GM12878 (cell line): ENCODE results near the gene PCDHGC4. TPM values are rescaled to one million over a fixed set of nuclear protein-coding genes. Genes with fewer than 3 reads are reported as not detected.

ENCODE experiments used
- ATF7 ChIP-seq: fragments of 450-650 bp; IDR thresholded peaks from 2 replicates; pipeline ENCODE4 v1.6.1; 2016; ENCODE audit warnings: low read depth, mild to moderate bottlenecking
- BACH1 ChIP-seq: fragments of 450-650 bp; IDR thresholded peaks from 2 replicates; pipeline ENCODE4 v1.6.1; 2017; ENCODE audit warnings: mild to moderate bottlenecking, borderline replicate concordance
- BHLHE40 ChIP-seq, 2 experiments: fragments of 450-650 bp in 1 of 2; IDR thresholded peaks; 2 replicates each; pipeline ENCODE4 v1.6.1; 2011 to 2017; ENCODE audit warnings: low read depth in 2 of 2, borderline replicate concordance in 1 of 2, improper control_type of control experiment in 1 of 2, low read length in 1 of 2, mild to moderate bottlenecking in 1 of 2
- CHD1 ChIP-seq: IDR thresholded peaks from 2 replicates; pipeline ENCODE4 v1.6.1; 2012; ENCODE audit warnings: low read depth, low read length, improper control_type of control experiment
- CREM ChIP-seq: IDR thresholded peaks from 2 replicates; pipeline ENCODE4 v1.6.1; 2014; ENCODE audit warnings: antibody characterized with exemption, low read depth
- CTCF ChIP-seq, 3 experiments: IDR thresholded peaks in 2 of 3; conservative IDR thresholded peaks in 1 of 3; 2 replicates each; pipeline ENCODE4 v1.5.1; 2011; ENCODE audit warnings: low read depth in 3 of 3, low read length in 3 of 3, mild to moderate bottlenecking in 3 of 3, control low read depth in 2 of 3, moderate library complexity in 2 of 3, inconsistent platforms in 1 of 3, mixed read lengths in 1 of 3; ENCODE audit not compliant: control insufficient read depth in 2 of 3, insufficient read depth in 1 of 3; ENCODE audit errors: extremely low read depth in 1 of 3
- ESRRA ChIP-seq: IDR thresholded peaks from 2 replicates; pipeline ENCODE4 v1.6.1; 2012; ENCODE audit warnings: mild to moderate bottlenecking, low read length, improper control_type of control experiment
- FOXM1 ChIP-seq: IDR thresholded peaks from 2 replicates; pipeline ENCODE4 v1.6.1; 2012; ENCODE audit warnings: low read depth, mild to moderate bottlenecking, inconsistent platforms, low read length, moderate library complexity
- HDAC6 ChIP-seq: fragments of 200-600 bp; sonication (generic); IDR thresholded peaks from one replicate; pipeline ENCODE4 v1.8.0; 2017; ENCODE audit warnings: antibody characterized with exemption; ENCODE audit not compliant: unreplicated experiment
- HDGF ChIP-seq: fragments of 450-650 bp; IDR thresholded peaks from 2 replicates; pipeline ENCODE4 v1.6.1; 2016; ENCODE audit warnings: antibody characterized with exemption
- LARP7 ChIP-seq: fragments of 450-650 bp; IDR thresholded peaks from 2 replicates; pipeline ENCODE4 v1.6.1; 2017; ENCODE audit warnings: mild to moderate bottlenecking
- MEF2B ChIP-seq: fragments of 450-650 bp; IDR thresholded peaks from 2 replicates; pipeline ENCODE4 v1.6.1; 2018; ENCODE audit warnings: mild to moderate bottlenecking, moderate library complexity; ENCODE audit not compliant: partially characterized antibody, poor library complexity, severe bottlenecking
- MLLT1 ChIP-seq: fragments of 450-650 bp; IDR thresholded peaks from 2 replicates; pipeline ENCODE4 v1.6.1; 2016; ENCODE audit warnings: mild to moderate bottlenecking
- NBN ChIP-seq: fragments of 450-650 bp; IDR thresholded peaks from 2 replicates; pipeline ENCODE4 v1.6.1; 2016
- NR2C2 ChIP-seq: IDR thresholded peaks from 2 replicates; pipeline ENCODE4 v1.6.1; 2011; ENCODE audit warnings: borderline replicate concordance, low read depth; ENCODE audit not compliant: control insufficient read depth, insufficient read length
- PAX8 ChIP-seq: fragments of 450-650 bp; IDR thresholded peaks from 2 replicates; pipeline ENCODE4 v1.6.1; 2017; ENCODE audit warnings: mild to moderate bottlenecking, moderate library complexity
- PBX3 ChIP-seq: IDR thresholded peaks from 2 replicates; pipeline ENCODE4 v1.6.1; 2011; ENCODE audit warnings: mild to moderate bottlenecking, low read depth, low read length, moderate library complexity; ENCODE audit not compliant: insufficient replicate concordance
- RAD51 ChIP-seq: fragments of 450-650 bp; IDR thresholded peaks from 2 replicates; pipeline ENCODE4 v1.6.1; 2016; ENCODE audit warnings: moderate library complexity, mild to moderate bottlenecking, inconsistent platforms
- RB1 ChIP-seq: fragments of 450-650 bp; formaldehyde crosslinking; IDR thresholded peaks from 2 replicates; pipeline ENCODE4 v1.6.1; 2017; ENCODE audit warnings: mild to moderate bottlenecking, borderline replicate concordance
- RBBP5 ChIP-seq: fragments of 200-600 bp; sonication (generic); conservative IDR thresholded peaks from 2 replicates; pipeline ENCODE4 v1.6.1; 2016
- RCOR1 ChIP-seq: conservative IDR thresholded peaks from 2 replicates; pipeline ENCODE4 v1.6.1; 2012; ENCODE audit warnings: low read depth, low read length, improper control_type of control experiment
- SMAD1 ChIP-seq: fragments of 450-650 bp; IDR thresholded peaks from 2 replicates; pipeline ENCODE4 v1.6.1; 2018; ENCODE audit warnings: mild to moderate bottlenecking, low read depth; ENCODE audit not compliant: partially characterized antibody
- SMC3 ChIP-seq: IDR thresholded peaks from 2 replicates; pipeline ENCODE4 v1.6.1; 2011; ENCODE audit warnings: low read length, improper control_type of control experiment, borderline replicate concordance
- TARDBP ChIP-seq: IDR thresholded peaks from 2 replicates; pipeline ENCODE4 v1.6.1; 2016; ENCODE audit warnings: borderline replicate concordance
- TCF12 ChIP-seq: IDR thresholded peaks from 2 replicates; pipeline ENCODE4 v1.6.1; 2011; ENCODE audit warnings: low read depth, mild to moderate bottlenecking, low read length
- YY1 ChIP-seq: IDR thresholded peaks from 2 replicates; pipeline ENCODE4 v1.6.1; 2011; ENCODE audit warnings: low read depth, mild to moderate bottlenecking, low read length
- ZBTB33 ChIP-seq: fragments of 450-650 bp; IDR thresholded peaks from 2 replicates; pipeline ENCODE4 v1.6.1; 2017; ENCODE audit warnings: mild to moderate bottlenecking
- ZNF384 ChIP-seq: IDR thresholded peaks from 2 replicates; pipeline ENCODE4 v1.6.1; 2012; ENCODE audit warnings: low read depth, mild to moderate bottlenecking, low read length, improper control_type of control experiment, borderline replicate concordance
- polyA plus RNA-seq, 11 experiments: library from polyadenylated mRNA; depleted of rRNA in 4 of 11; unstranded in 6 of 11; stranded (reverse) in 5 of 11; fragments of >200 nt; fragmentation: Nextera tagmentation in 4 of 11; fragmentation: Illumina TruSeq in 1 of 11; extraction: Ambion mirVana in 4 of 11; extraction: Trizol in 1 of 11; gene quantifications; 1 replicate in 1 of 11; 2 replicates in 10 of 11; pipeline versions ENCODE4 v1.2.1 to v1.2.3, GENCODE V29; 2011 to 2016; ENCODE audit warnings: inconsistent platforms in 2 of 11, missing spikeins in 2 of 11, low read depth in 1 of 11
- total RNA-seq, 4 experiments: library from RNA; depleted of rRNA in 3 of 4; stranded (reverse); fragments of >200 nt in 3 of 4; fragmentation: Illumina TruSeq in 1 of 4; extraction: Trizol in 1 of 4; gene quantifications; 2 replicates each; pipeline versions ENCODE4 v1.2.1 to v1.2.3, GENCODE V29; 2013 to 2021

PCDHGC4 gene
- total and polyA plus RNA-seq, 10 of the 15 experiments (the other 5 are each of a cell fraction or from before 2014, with no cell fraction given) = 0.04 to 1.2 (median 0.52) TPM

GRCh38 chr5:141529002-141529401 lies 44.2 kb downstream of the PCDHGC4 start (continued):
- no peak for TF ChIP-seq SMAD1
- peak; percentile 24 for TF ChIP-seq PBX3
- TF ChIP-seq CREM = 0 out of 2 replicates have a peak, but pooled peaks have one; percentile 32
- no peak for TF ChIP-seq LARP7
- TF ChIP-seq FOXM1 = peak; percentile 45; the same call in 1 of the 2 replicates
- no peak for TF ChIP-seq NR2C2
- no peak for TF ChIP-seq RB1
- TF ChIP-seq BHLHE40 (IDR thresholded peaks at IDR 0.05; ENCODE audit: borderline replicate concordance in 1 of 2, low read depth in 2 of 2, low read length in 1 of 2) = no peak
- no peak for TF ChIP-seq RAD51
- TF ChIP-seq CTCF (IDR thresholded peaks at IDR 0.05 in 2 of 3, conservative IDR thresholded peaks at IDR 0.05 in 1 of 3; ENCODE audit: control insufficient read depth in 2 of 3, extremely low read depth in 1 of 3, insufficient read depth in 1 of 3, low read depth in 3 of 3, low read length in 3 of 3) = no peak
- TF ChIP-seq PAX8 = no peak
- no peak for TF ChIP-seq ESRRA
- TF ChIP-seq MEF2B = no peak
- no peak for TF ChIP-seq BACH1
- no peak for TF ChIP-seq TARDBP
- TF ChIP-seq RCOR1 = no peak
- no peak for TF ChIP-seq HDAC6
- no peak for TF ChIP-seq CHD1
- TF ChIP-seq ZNF384 = no peak
- TF ChIP-seq ZBTB33 = no peak
- no peak for TF ChIP-seq YY1
- no peak for TF ChIP-seq RBBP5
- no peak for TF ChIP-seq SMC3
- no peak for TF ChIP-seq HDGF
- peak; percentile 87; the same call in 1 of the 2 replicates for TF ChIP-seq TCF12
- no peak for TF ChIP-seq NBN
- no peak; the same call in 1 of the 2 replicates for TF ChIP-seq MLLT1
- TF ChIP-seq ATF7 = peak; percentile 13; the same call in 1 of the 2 replicates
